Right forelimb (tissue), 1 donor: ENCODE results near the gene CTAGE9.
"Not testable (repeated sequence)": the region's sequence is repeated elsewhere in the genome, so short reads cannot be mapped to it uniquely, and the experiment has no call there.

ENCODE experiments used
- DNase-seq: peaks from one replicate; pipeline ENCODE4 v3.0.0-alpha.2; 2018

Gene CTAGE9, protein sequence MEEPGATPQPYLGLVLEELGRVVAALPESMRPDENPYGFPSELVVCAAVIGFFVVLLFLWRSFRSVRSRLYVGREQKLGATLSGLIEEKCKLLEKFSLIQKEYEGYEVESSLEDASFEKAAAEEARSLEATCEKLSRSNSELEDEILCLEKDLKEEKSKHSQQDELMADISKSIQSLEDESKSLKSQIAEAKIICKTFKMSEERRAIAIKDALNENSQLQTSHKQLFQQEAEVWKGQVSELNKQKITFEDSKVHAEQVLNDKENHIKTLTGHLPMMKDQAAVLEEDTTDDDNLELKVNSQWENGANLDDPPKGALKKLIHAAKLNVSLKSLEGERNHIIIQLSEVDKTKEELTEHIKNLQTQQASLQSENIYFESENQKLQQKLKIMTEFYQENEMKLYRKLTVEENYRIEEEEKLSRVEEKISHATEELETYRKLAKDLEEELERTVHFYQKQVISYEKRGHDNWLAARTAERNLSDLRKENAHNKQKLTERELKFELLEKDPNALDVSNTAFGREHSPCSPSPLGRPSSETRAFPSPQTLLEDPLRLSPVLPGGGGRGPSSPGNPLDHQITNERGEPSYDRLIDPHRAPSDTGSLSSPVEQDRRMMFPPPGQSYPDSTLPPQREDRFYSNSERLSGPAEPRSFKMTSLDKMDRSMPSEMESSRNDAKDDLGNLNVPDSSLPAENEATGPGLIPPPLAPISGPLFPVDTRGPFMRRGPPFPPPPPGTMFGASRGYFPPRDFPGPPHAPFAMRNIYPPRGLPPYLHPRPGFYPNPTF

GRCh38 chr6:131710917-131711316 lies at the start of gene CTAGE9:
TSS of gene CTAGE9 (minus strand) at chr6:131711017. CDS start at chr6:131711017, 0 bp downstream.
- not testable (repeated sequence) for DNase-seq

DNA sequence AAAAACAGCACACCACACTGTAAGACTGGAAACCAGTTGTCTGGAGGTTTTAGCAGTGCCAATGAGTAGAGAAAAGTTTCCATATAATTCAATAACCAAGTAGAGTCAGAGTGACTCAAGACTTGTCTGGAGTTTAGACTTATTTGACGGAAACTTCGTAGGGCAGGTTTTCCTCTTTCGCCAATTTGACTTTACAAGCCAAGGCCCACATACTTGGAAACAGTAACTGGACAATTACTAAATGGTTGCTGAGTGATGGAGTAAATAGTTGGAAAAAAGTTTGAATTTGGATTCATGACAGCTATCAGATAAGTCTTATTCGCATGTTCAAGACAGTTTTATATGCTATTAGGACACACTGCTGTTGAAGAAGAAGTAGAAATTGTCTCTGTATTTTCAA lies 48.1 kb upstream of the CTAGE9 start:
- DNase-seq = no peak

DNA sequence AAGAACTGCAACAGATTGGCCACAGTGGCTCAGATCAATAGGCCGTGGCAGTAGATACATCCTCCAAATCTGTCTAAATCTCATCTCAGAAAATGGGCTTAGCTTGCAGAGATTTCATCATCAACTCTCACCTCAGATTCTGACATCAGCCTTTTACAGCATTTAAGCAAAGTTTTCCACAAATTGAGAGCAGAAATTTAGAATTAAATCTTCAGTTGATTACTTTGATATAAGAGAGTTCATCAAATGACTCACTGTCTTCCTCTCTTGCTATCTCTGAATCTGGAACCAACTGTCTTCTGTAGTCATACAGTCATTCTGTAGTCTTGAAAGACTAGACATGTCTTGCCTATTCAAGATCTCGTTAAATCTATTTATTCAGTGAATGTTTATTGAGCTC lies 45.2 kb upstream of the CTAGE9 start:
- no peak for DNase-seq

DNA sequence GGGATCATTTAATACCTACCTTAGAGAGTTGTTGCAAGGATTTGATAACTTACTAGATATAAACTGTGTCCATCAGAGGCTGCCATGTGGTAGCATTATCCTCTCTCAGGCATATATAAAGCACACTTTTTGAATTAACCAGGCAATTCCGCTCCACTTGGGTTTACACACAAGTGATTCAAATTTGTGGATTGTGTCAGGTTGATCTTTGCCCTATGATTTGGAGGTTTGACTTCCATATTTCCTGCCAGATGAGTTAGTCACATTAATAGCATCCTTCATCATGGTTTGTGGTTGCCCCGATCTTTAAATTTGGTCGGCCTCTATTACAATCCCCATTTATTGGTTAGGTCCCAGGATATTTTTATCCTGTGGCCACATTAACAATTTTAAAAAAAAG lies 44.8 kb upstream of the CTAGE9 start:
- no peak for DNase-seq

- DNase-seq = no peak
Observed at GRCh38 chr6:131754715-131755567, 44.1 kb upstream of the CTAGE9 start.

DNA sequence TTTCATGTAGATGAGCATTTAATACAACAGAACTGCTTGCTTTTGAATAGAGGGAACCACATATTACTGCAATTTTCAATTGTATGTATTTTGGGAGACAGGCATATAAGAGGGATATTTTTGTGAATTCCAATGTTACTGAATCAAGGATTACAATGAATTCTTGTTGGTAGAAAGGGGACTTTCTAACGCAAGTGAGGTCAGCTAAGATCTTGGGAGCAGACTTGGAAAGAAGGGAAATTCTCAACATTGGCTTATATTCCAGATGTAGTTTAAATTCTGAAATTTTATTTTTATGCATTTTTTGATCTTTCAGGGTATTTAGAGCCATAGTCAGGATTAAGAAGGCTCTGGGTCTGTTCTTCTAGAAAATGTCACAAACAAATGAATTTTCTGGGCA lies 43.3 kb upstream of the CTAGE9 start:
- DNase-seq = no peak

DNA sequence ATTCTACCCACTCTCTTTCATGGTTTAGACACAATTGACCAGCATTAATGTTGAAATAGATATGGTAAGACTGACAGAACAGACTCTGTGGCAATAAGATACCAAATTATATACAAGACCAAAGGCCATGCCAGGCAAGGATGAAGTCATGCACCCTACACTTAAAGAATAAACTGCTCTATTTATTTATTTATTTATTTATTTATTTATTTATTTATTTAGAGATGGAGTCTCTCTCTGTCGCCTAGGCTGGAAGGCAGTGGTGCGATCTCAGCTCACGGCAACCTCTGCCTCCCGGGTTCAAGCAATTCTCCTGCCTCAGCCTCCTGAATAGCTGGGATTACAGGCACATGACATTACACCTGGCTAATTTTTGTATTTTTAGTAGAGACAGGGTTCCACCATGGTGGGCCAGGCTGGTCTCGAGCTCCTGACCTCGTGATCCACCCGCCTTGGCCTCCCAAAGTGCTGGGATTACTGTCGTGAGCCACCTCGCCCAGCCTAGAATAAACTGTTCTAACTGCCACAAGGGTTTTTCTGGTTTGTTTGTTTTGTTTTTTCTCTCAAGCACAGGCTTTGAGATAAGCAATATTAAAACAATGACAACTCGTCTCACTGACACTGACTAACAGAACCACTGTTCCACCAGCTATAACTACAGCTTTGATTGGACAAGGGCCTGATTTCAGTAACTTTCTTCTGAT lies 40.3 kb upstream of the CTAGE9 start:
- DNase-seq = not testable (repeated sequence)

GRCh38 chr6:131749023-131749422 lies 38.2 kb upstream of the CTAGE9 start:
- DNase-seq = no peak

DNA sequence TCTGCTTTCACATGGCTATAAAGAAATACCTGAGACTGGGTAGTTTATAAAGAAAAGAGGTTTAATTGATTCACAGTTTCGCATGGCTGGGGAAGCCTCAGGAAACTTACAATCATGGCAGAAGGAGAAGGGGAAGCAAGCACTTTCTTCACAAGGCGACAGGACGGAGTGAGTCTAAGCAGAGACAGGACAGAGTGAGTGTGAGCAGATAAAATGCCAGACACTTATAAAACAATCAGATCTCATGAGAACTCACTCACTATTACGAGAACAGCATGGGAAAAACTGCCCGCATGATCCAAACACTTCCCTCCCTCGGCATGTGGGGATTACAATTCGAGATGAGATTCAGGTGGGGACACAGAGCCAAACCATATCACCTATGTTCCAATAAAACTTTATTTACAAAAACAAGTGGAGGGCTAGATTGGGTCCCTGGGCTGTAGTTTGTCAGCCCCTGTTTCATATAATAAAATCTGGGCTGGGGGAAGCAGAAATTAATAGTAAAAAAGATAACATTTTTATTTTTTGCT lies 37.1 kb upstream of the CTAGE9 start:
- no peak for DNase-seq

DNA sequence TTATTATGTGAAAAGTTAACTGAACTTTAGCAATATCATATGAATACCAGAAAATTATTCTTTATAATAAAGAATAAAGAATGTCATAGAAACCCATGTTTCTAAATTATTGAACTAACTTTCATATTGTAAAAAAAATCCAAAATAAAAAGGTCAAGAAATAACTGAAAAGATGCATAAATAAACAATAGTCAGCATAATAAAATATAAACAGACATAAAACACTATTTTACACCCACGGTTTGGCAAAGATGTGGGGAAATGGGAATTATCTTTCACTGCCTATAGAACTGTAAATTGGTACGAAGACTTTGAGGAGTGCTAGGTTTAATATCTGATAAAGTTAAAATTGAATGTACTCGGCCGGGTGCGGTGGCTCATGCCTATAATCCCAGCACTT lies 34.7 kb upstream of the CTAGE9 start:
- no peak for DNase-seq

- no peak for DNase-seq
Observed at GRCh38 chr6:131744432-131745287, 33.8 kb upstream of the CTAGE9 start.

GRCh38 chr6:131741688-131742393 lies 31.0 kb upstream of the CTAGE9 start:
- no peak for DNase-seq

DNA sequence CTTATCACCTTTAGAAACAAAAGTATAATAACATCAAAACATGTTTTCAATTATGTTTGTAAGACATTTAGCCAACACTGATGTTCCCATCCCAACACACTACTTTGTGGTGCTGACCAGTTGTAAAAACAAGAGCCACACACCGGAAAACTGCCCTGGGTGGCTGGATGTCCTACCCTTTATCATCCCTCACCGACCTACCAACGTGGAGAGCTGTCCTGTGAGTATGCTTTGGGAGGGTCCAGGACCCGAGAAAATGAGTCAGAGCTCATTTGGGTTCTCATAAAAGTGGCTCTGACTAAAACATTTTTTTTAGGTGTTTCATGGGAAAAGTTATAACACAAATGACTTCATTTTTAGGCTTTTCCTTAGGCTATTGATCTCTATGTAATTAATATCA lies 29.3 kb upstream of the CTAGE9 start:
- DNase-seq = no peak

- no peak for DNase-seq
Observed at GRCh38 chr6:131739136-131739535, 28.3 kb upstream of the CTAGE9 start.

DNA sequence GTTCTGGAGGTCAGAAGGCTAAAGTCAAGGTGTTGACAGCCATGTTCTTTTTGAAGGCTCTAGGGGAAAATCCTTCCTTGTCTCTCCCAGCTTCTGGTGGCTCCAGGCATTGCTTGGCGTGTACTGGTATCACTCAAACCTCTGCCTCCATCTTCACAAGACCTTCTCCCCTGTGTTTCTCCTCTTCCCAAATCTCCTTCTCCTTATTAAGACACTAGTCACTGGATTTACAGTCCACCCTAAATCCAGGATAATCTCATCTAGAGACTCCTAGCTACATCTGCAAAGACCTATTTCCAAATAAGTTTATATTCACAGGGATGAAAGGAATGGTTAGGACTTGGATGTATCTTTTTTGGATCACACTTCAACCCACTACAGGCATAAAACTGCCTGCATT lies 26.0 kb upstream of the CTAGE9 start:
- no peak for DNase-seq

GRCh38 chr6:131736003-131736596 lies 25.3 kb upstream of the CTAGE9 start:
- no peak for DNase-seq

DNA sequence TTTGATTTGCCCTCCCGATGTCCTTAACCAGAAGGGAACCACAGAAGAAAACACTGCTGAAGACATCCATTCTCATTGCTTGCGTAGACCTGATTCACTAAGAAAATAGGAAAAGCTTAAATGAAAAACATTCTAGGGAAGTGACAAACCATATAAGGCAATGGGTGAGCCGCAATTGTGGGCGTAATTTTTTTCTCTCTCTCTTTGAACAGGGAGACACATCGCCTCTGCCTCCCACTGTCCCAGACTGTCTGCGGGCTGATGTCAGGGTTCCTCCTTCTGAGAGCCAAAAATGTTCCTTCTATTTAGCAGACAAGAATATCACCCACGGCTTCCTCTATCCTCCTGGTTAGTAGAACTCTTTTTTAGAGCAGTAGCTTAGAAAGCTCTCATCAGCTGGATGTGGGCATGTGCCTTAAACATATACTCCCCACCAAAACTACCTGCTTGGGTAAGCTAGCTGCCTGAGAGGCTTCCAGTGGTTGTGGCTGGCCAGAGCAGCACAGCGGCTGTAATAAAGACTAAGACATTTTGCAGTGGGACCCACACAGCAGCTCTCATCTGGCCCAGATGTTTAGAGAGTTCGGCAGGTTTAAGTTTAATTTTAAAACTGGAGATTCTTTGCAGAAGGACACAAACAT lies 22.7 kb upstream of the CTAGE9 start:
- DNase-seq = no peak

DNA sequence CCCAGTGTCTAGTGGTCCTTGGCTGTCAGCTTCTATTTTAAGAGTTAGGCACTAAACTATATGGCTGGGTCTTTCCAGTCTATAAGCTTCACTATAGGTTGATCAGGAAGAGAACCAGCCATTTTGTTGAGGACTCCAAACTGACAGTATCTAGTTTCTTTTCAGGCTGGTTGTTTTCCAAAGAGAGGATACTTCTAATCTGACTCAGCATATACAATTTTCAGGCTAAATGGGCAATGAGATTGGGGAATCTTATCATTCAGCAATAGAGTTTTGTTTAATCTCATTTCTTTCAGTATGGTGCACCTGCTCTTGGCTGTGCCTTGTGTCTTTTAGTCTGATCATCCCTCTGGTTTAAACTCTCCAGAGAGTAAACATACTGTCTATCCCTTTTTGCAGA lies 20.4 kb upstream of the CTAGE9 start:
- no peak for DNase-seq

DNA sequence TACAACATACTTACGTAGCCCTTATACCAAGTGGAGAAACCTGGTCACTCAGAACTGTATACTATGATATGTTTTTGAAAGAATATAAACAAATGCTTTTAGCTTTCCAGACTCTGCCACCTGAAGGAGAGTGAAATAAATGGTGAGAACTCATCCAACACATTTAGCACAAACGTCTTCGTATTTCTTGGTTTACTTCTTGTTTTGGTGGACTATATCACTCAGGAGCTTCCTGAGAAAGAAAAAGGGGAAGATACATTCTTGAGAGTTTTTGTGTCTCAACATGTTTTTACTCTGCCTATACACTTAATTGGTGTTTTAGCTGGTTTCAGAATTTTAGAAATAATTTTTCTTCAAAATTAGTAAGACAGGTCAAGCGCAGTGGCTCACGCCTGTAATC lies 19.4 kb upstream of the CTAGE9 start:
- no peak for DNase-seq

GRCh38 chr6:131729550-131729949 lies 18.7 kb upstream of the CTAGE9 start:
- no peak for DNase-seq
